DMS53 treated with DMSO at 0.1 percent for 48 hours (cell line): ENCODE data around the gene LDLR.
"Not testable (repeated sequence)": the region's sequence is repeated elsewhere in the genome, so short reads cannot be mapped to it uniquely, and the experiment has no call there.

Experiments used
- DNase-seq: peaks from one replicate; lab custom pipeline; 2025; ENCODE audit not compliant: unreplicated experiment; lab: John Stamatoyannopoulos, UW

LDLR gene

GRCh38 chr19:11070123-11070522 is 19.1 kb upstream of the LDLR start:
- DNase-seq: no peak

GRCh38 chr19:11073568-11073967 is 15.7 kb upstream of the LDLR start:
- no peak for DNase-seq

GRCh38 chr19:11076792-11077191 is 12.5 kb upstream of the LDLR start:
- DNase-seq: not testable (repeated sequence)

- DNase-seq: no peak
These were observed 10.4 kb upstream of the LDLR start for GRCh38 chr19:11078893-11079292.

GRCh38 chr19:11079999-11080398 is 9.3 kb upstream of the LDLR start:
- DNase-seq: no peak

GRCh38 chr19:11087870-11088505 is 1.3 kb upstream of the LDLR start:
- no peak for DNase-seq

GRCh38 chr19:11088506-11089253 is 583 bp upstream of the LDLR start:
- DNase-seq: peak; percentile 62

GRCh38 chr19:11090014-11090263 is 676 bp downstream of the LDLR start:
- not testable (repeated sequence) for DNase-seq

GRCh38 chr19:11090264-11090996 is 1.2 kb downstream of the LDLR start:
- DNase-seq: peak; percentile 83

- DNase-seq: no peak
These were observed 1.9 kb downstream of the LDLR start for GRCh38 chr19:11090997-11091702.

- peak; percentile 63 for DNase-seq
These were observed 2.5 kb downstream of the LDLR start for GRCh38 chr19:11091703-11092153.

GRCh38 chr19:11092181-11092538 is 2.9 kb downstream of the LDLR start:
- DNase-seq: peak; percentile 68

GRCh38 chr19:11093689-11094238 is 4.5 kb downstream of the LDLR start:
- DNase-seq: no peak

GRCh38 chr19:11094520-11094894 is 5.2 kb downstream of the LDLR start:
- DNase-seq: no peak

GRCh38 chr19:11096210-11096841 is 7.1 kb downstream of the LDLR start:
- no peak for DNase-seq

GRCh38 chr19:11097367-11097766 is 8.1 kb downstream of the LDLR start:
- not testable (repeated sequence) for DNase-seq

GRCh38 chr19:11098327-11098726 is 9.1 kb downstream of the LDLR start:
- no peak for DNase-seq

- DNase-seq: no peak
These were observed 9.6 kb downstream of the LDLR start for GRCh38 chr19:11098861-11099260.

- DNase-seq: no peak
These were observed 10.8 kb downstream of the LDLR start for GRCh38 chr19:11100049-11100448.

GRCh38 chr19:11101057-11101456 is 11.8 kb downstream of the LDLR start:
- no peak for DNase-seq

GRCh38 chr19:11102944-11103343 is 13.7 kb downstream of the LDLR start:
- DNase-seq: no peak
